NCI-H446 treated with DMSO at 0.1 percent for 48 hours (cell line): ENCODE results near the gene FOXO3.
"Not testable (repeated sequence)": the region's sequence is repeated elsewhere in the genome, so short reads cannot be mapped to it uniquely, and the experiment has no call there.

Experiments used
- DNase-seq: peaks from one replicate; lab custom pipeline; 2025; lab: John Stamatoyannopoulos, UW

Gene FOXO3

GRCh38 chr6:108560463-108561308 is at the start of gene FOXO3:
Gene FOXO3 (plus strand): TSS chr6:108560917. CDS start chr6:108561209, 292 bp downstream.
- DNase-seq: peak; percentile 35

GRCh38 chr6:108518714-108519576 is 41.8 kb upstream of the FOXO3 start:
- DNase-seq: no peak

GRCh38 chr6:108521616-108522107 is 39.1 kb upstream of the FOXO3 start:
- DNase-seq: no peak

GRCh38 chr6:108523697-108524096 is 37.0 kb upstream of the FOXO3 start:
- no peak for DNase-seq

- DNase-seq: no peak
Measured at GRCh38 chr6:108524528-108525248, 36.0 kb upstream of the FOXO3 start.

GRCh38 chr6:108526739-108527174 is 34.0 kb upstream of the FOXO3 start:
- peak; percentile 27 for DNase-seq

GRCh38 chr6:108528878-108529277 is 31.8 kb upstream of the FOXO3 start:
- DNase-seq: no peak

- DNase-seq: no peak
Measured at GRCh38 chr6:108531332-108531731, 29.4 kb upstream of the FOXO3 start.

- no peak for DNase-seq
Measured at GRCh38 chr6:108535114-108535742, 25.5 kb upstream of the FOXO3 start.

- DNase-seq: not testable (repeated sequence)
Measured at GRCh38 chr6:108535920-108536535, 24.7 kb upstream of the FOXO3 start.

GRCh38 chr6:108541843-108542759 is 18.6 kb upstream of the FOXO3 start:
- peak; percentile 35 for DNase-seq

GRCh38 chr6:108543175-108543940 is 17.4 kb upstream of the FOXO3 start:
- DNase-seq: no peak

- peak; percentile 33 for DNase-seq
Measured at GRCh38 chr6:108544606-108545005, 16.1 kb upstream of the FOXO3 start.

- no peak for DNase-seq
Measured at GRCh38 chr6:108546079-108547049, 14.4 kb upstream of the FOXO3 start.

GRCh38 chr6:108549241-108549640 is 11.5 kb upstream of the FOXO3 start:
- no peak for DNase-seq

GRCh38 chr6:108549741-108550140 is 11.0 kb upstream of the FOXO3 start:
- no peak for DNase-seq

GRCh38 chr6:108550256-108550655 is 10.5 kb upstream of the FOXO3 start:
- DNase-seq: no peak
